T47D (cell line): Measurements from ENCODE around the gene GEN1.

Experiments
- DNase-seq, 2 experiments: peaks; one replicate each; pipeline versions ENCODE4 v3.0.0 to v3.0.0-alpha.2; 2011 to 2012; ENCODE audit warnings: low read depth in 1 of 2, low spot score in 1 of 2
- JUND ChIP-seq: IDR thresholded peaks from 2 replicates; pipeline ENCODE4 v1.6.1; 2012; ENCODE audit warnings: low read depth
- in situ Hi-C: cut with HindIII; loops from 2 replicates; pipeline ENCODE4 v1.10.0; 2016; ENCODE audit warnings: low sequenced_read_pairs, low pct_unique_long_range_greater_than_20kb

Gene GEN1

DNA sequence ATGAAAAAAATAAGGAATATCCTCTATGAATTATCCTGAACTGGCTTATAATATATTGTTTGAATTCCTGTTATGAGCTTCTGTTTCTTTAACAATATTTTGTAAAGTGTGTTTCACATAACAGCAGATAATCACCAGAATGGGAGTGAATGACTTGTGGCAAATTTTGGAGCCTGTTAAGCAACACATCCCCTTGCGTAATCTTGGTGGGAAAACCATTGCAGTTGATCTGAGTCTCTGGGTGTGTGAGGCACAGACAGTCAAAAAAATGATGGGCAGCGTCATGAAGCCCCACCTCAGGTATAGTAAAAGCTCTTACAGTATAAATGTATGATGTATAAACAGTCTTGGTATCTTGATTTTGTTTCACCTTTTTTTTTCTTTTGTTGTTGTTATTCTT is 5.9 kb downstream of the GEN1 start:
- no peak for TF ChIP-seq JUND
- no peak for DNase-seq
- in situ Hi-C loops, result no loop called here

DNA sequence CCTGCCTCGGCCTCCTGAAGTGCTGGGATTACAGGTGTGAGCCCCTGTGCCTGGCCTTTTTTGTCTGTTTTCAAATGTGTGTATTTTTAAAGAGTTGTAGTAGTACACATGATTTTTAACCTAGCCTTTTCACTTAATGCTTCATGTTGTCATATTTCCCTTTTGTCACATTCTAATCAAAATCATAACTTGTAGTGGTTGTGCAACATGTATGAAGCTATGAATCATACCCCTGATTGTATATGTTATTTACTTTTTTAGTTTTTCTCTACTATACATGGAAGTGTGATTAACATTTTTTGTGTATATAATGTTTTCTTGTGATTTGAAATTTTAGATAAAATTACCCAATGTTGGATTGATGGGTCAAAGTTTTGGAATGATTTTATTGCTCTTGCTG is 8.5 kb downstream of the GEN1 start:
- TF ChIP-seq JUND, result no peak
- DNase-seq, result no peak
- in situ Hi-C loops, result no loop called here

GRCh38 chr2:17763641-17764333 is 9.8 kb downstream of the GEN1 start:
- DNase-seq, result no peak
- in situ Hi-C loops, result no loop called here
- no peak for TF ChIP-seq JUND

DNA sequence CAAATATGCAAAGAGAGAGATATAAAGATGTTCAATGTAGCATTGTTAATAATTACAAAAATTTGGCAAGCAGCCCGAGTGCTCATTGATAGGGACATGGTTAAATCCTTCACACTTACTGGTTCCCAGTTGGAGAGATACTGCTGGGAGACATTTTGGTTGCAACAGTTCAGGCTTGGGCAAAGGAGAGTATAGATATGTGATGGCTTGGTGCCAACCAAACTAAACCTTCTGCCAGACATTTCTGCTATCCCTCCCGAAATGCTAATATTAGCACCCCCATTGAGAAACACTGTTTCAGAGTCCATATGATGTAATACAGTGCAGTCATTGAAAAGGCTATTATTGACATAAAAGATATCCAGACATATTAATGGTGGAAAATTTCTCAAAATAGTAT is 11.5 kb downstream of the GEN1 start:
- no peak for DNase-seq
- TF ChIP-seq JUND, result no peak
- in situ Hi-C loops, result no loop called here

- TF ChIP-seq JUND, result no peak
- in situ Hi-C loops, result no loop called here
- DNase-seq, result no peak
These were observed 15.0 kb downstream of the GEN1 start for GRCh38 chr2:17768894-17769293.

GRCh38 chr2:17771956-17772355 is 18.0 kb downstream of the GEN1 start:
- no peak for DNase-seq
- in situ Hi-C loops, result no loop called here
- TF ChIP-seq JUND, result no peak

- no peak for TF ChIP-seq JUND
- in situ Hi-C loops, result no loop called here
These were observed 18.6 kb downstream of the GEN1 start for GRCh38 chr2:17772532-17772931.

GRCh38 chr2:17780546-17780945 is 26.6 kb downstream of the GEN1 start:
- in situ Hi-C loops, result no loop called here
- no peak for TF ChIP-seq JUND
- no peak for DNase-seq

More at GRCh38 chr2:17772532-17772931, 18.6 kb downstream of the GEN1 start:
- no peak for DNase-seq

DNA sequence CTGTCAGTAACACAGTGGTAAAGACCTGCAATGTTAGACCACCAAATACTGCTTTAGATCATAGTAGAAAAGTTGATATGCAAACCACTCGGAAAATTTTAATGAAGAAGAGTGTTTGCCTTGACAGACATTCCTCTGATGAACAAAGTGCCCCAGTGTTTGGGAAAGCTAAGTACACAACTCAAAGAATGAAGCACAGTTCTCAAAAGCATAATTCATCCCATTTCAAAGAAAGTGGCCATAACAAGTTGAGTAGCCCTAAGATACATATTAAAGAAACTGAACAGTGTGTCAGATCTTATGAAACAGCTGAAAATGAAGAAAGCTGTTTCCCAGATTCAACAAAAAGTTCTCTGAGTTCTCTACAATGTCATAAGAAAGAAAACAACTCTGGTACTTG is 27.5 kb downstream of the GEN1 start:
- in situ Hi-C loops, result no loop called here
- DNase-seq, result no peak
- TF ChIP-seq JUND, result no peak

DNA sequence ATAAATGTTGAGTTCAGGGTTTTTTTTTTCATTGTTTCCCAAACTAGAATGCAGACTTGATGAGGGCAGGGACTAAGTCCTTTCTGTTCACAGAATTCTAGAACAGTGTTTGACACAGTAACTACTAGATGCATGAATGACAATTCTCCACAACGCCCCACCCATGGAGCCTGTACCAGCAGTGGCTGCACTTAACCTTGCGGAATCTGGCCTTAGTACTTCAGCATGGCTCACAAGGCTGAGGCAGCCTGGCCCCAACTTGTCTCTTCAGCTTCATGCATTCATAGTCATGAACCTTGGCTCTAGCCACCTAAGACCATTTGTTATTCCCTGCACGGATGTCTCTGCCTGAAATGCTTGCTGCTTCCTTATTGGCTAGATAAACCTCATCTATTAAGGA is 32.8 kb downstream of the GEN1 start:
- no peak for TF ChIP-seq JUND
- no peak for DNase-seq
- in situ Hi-C loops, result no loop called here

GRCh38 chr2:17788773-17789172 is 34.8 kb downstream of the GEN1 start:
- no peak for DNase-seq
- in situ Hi-C loops, result no loop called here

GRCh38 chr2:17790536-17790935 is 36.6 kb downstream of the GEN1 start:
- no peak for TF ChIP-seq JUND
- no peak for DNase-seq
- in situ Hi-C loops, result no loop called here

More at GRCh38 chr2:17788773-17789172, 34.8 kb downstream of the GEN1 start:
- TF ChIP-seq JUND, result no peak

DNA sequence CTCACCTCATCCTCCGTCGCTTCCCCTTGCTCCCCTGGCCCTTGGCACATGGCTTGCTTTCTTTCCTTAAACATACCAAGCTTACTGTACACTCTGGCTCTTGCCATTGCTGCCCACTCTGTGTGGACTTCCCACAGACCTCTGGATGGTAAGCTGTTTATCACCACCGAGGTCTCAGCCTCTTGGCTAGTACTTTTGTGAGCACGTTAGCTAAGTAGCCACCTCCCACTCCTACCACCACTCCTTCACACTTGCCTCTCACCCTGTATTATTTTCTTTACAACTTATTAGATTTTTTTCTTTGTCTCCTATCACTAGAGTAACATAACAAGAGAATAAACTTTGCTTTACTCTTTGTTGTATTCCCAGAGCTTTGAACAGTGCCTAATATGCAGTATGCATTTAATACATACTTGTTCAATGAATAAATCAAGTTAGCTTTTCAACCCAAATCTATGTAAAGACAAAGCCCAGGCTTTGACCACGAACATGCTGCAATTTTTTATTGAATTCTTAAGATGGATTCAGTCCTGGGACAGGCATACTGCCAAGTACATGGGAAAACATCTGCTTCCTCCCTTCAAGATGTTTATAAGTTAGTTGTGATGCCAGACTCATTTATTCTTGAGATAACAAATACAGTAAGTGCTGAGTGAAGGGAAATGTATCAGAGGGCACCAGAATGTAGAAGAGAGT is 37.3 kb downstream of the GEN1 start:
- in situ Hi-C loops, result no loop called here
- no peak for TF ChIP-seq JUND
- DNase-seq, result no peak

DNA sequence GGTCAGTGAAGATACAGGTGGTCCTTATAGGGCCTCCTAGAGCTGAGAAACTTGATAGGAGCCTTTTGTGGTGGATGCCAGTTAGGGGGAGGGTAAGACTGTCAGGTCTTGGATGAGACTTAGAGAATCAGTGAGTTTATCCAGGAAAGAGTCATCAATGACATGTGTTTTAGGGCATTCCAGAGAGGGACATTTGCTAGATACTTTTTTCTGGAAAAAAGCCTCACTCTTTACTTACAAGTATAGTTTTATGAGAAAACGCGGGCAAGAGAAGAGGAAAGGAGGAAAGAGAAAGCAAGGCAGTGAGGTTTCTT is 37.8 kb downstream of the GEN1 start:
- no peak for DNase-seq
- no peak for TF ChIP-seq JUND
- in situ Hi-C loops, result no loop called here
